Upper lobe of left lung (tissue), 4 donors: ENCODE data around the gene PLEKHF1.

Source experiments
- EP300 ChIP-seq, 4 donors: sonication (generic); formaldehyde crosslinking; IDR thresholded peaks; one replicate each; pipeline ENCODE4 v1.5.1; 2017; ENCODE audit warnings: antibody characterized with exemption in 4 of 4, control low read depth in 2 of 4
- TF ChIP-seq, protein P1 (sequence below), 6 experiments: fragments of 450-650 bp in 4 of 6; fragments of 200-600 bp in 2 of 6; sonication (generic) in 2 of 6; IDR thresholded peaks; one replicate each; pipeline ENCODE4 v1.5.1; 2016 to 2019; ENCODE audit warnings: antibody characterized with exemption in 6 of 6

DNA sequence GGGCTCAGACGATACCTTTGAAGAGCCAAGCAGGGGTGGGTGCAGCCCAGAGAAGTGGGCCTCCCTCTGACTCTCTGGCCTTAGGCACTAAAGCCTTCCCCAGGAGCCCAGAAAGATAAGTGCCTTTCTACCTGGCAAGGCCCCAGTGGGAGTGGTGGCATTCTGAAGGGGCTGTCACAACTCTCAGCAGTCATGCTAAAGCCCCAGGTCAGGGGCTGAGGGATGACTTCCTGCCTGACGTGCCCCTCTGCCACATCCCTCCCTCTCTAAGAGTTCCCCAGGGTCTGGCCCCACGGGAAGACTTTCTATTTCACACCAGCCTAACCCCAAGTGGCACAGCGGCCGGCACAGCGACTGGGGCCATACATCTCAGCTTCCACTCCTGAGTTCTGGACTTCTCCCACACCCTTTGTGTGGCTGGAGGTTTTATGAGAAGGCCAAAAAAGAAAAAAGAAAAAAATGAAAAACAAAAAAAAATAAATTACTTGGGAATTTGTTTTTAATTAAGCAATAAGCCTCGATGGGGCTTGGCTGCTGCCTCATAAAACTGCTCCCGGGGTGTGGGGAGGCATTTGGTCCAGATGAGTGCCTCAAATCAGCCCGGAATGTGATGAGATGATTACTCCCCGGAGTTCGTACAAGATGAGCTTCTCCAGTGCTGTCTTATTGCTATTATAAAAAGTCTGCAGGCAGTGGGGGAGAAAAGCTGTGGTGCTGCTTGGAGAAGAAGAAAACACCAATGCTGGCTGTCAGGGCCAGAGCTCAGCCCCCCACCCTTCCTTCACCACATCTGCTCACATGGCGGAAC is 28.5 kb upstream of the PLEKHF1 start:
- no peak for TF ChIP-seq EP300 (IDR thresholded peaks at IDR 0.05)
- TF ChIP-seq, protein P1, sequence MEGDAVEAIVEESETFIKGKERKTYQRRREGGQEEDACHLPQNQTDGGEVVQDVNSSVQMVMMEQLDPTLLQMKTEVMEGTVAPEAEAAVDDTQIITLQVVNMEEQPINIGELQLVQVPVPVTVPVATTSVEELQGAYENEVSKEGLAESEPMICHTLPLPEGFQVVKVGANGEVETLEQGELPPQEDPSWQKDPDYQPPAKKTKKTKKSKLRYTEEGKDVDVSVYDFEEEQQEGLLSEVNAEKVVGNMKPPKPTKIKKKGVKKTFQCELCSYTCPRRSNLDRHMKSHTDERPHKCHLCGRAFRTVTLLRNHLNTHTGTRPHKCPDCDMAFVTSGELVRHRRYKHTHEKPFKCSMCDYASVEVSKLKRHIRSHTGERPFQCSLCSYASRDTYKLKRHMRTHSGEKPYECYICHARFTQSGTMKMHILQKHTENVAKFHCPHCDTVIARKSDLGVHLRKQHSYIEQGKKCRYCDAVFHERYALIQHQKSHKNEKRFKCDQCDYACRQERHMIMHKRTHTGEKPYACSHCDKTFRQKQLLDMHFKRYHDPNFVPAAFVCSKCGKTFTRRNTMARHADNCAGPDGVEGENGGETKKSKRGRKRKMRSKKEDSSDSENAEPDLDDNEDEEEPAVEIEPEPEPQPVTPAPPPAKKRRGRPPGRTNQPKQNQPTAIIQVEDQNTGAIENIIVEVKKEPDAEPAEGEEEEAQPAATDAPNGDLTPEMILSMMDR (IDR thresholded peaks at IDR 0.05): no peak
